A673 (cell line): ENCODE results near the gene CEP63. TPM values are rescaled to one million over a fixed set of nuclear protein-coding genes. Genes with fewer than 3 reads are reported as not detected.

Experiments used
- BruUV-seq: library from RNA; stranded (reverse); fragments of 400-500 nt; replicated peaks from 2 replicates; lab custom pipeline; 2021; lab: Mats Ljungman, UMichigan
- CTCF ChIA-PET: fragments of 300-600 bp; sonication (Branson Sonifier 250); formaldehyde crosslinking; loops from one replicate; lab custom pipeline; 2022; ENCODE audit warnings: antibody characterized with exemption; lab: Charles Lee
- POLR2A ChIA-PET: fragments of 300-600 bp; sonication (Branson Sonifier 250); formaldehyde crosslinking; loops from one replicate; lab custom pipeline; 2022; ENCODE audit warnings: antibody characterized with exemption; ENCODE audit not compliant: low non-redundant PET; lab: Charles Lee
- DNase-seq: peaks from one replicate; pipeline ENCODE4 v3.0.0-alpha.2; 2015; ENCODE audit warnings: low spot score
- H3K27ac ChIP-seq: fragments of 200-600 bp; sonication (generic); 2 replicates; pipeline ENCODE4 v1.5.1; 2016; ENCODE audit warnings: mixed run types, low read depth, mild to moderate bottlenecking, mixed read lengths, antibody characterized with exemption, low read length; ENCODE audit not compliant: poor library complexity, severe bottlenecking
- H3K27me3 ChIP-seq: fragments of 200-600 bp; sonication (generic); replicated peaks from 2 replicates; pipeline ENCODE4 v1.6.1; 2017; ENCODE audit warnings: mixed run types, low read depth, mild to moderate bottlenecking, mixed read lengths, antibody characterized with exemption, low read length; ENCODE audit not compliant: insufficient read depth, poor library complexity
- H3K36me3 ChIP-seq: fragments of 200-600 bp; sonication (generic); 2 replicates; pipeline ENCODE4 v1.6.1; 2016; ENCODE audit warnings: mixed run types, mild to moderate bottlenecking, mixed read lengths, antibody characterized with exemption, low read length; ENCODE audit not compliant: insufficient read depth, poor library complexity, severe bottlenecking
- H3K4me1 ChIP-seq: fragments of 200-600 bp; sonication (generic); 2 replicates; pipeline ENCODE4 v1.6.1; 2017; ENCODE audit warnings: mixed run types, mild to moderate bottlenecking, mixed read lengths, antibody characterized with exemption, low read length; ENCODE audit not compliant: insufficient read depth, poor library complexity, severe bottlenecking
- H3K4me3 ChIP-seq: fragments of 200-600 bp; sonication (generic); 2 replicates; pipeline ENCODE4 v1.5.1; 2016; ENCODE audit warnings: low read depth, mixed run types, mild to moderate bottlenecking, mixed read lengths, low read length; ENCODE audit not compliant: poor library complexity, severe bottlenecking
- H3K9me3 ChIP-seq: fragments of 200-600 bp; sonication (generic); 2 replicates; pipeline ENCODE4 v1.6.1; 2016; ENCODE audit warnings: mixed run types, low read depth, mild to moderate bottlenecking, mixed read lengths, antibody characterized with exemption, low read length; ENCODE audit not compliant: poor library complexity, severe bottlenecking
- EZH2 ChIP-seq: fragments of 200-600 bp; sonication (generic); IDR thresholded peaks from 2 replicates; pipeline ENCODE4 v1.6.1; 2017; ENCODE audit warnings: borderline replicate concordance, low read depth, mild to moderate bottlenecking, mixed read lengths, antibody characterized with exemption, low read length; ENCODE audit not compliant: poor library complexity, severe bottlenecking
- intact Hi-C: fragments of 100-400 bp; cut with micrococcal nuclease; formaldehyde crosslinking; loops from one replicate; pipeline ENCODE4 v1.10.0; 2022; ENCODE audit not compliant: unreplicated experiment
- total RNA-seq: library from RNA; stranded (reverse); gene quantifications from 2 replicates; pipeline ENCODE4 v1.2.3, GENCODE V29; 2021
- TF ChIP-seq, protein P1 (sequence below): fragments of 300-800, 200-600 bp; sonication (generic); conservative IDR thresholded peaks from 2 replicates; pipeline ENCODE4 v1.5.1; 2017; ENCODE audit warnings: low read depth, mild to moderate bottlenecking, antibody characterized with exemption, low read length, moderate library complexity, mixed read lengths

Gene CEP63
- total RNA-seq, 1 experiment from 2014 or later = 29.2 TPM

- Histone ChIP-seq H3K4me1 (no peaks in the 10 kb centered on the region), H3K27ac (no peak overlapping the region), H3K9me3 (no peaks in the 10 kb centered on the region), H3K4me3 (no peak overlapping the region), H3K36me3 (no peaks in the 10 kb centered on the region), H3K27me3 (no peaks in the 10 kb centered on the region)
- intact Hi-C loops = no loop called here
- CTCF ChIA-PET = interaction anchor here (0.6 kb wide), 1 partner anchor 220 kb away, joined by 8 read pairs; no protein-coding TSS in a partner anchor
- POLR2A ChIA-PET = no interaction called here
- no TSS peak for BruUV-seq
- TF ChIP-seq, protein P1, sequence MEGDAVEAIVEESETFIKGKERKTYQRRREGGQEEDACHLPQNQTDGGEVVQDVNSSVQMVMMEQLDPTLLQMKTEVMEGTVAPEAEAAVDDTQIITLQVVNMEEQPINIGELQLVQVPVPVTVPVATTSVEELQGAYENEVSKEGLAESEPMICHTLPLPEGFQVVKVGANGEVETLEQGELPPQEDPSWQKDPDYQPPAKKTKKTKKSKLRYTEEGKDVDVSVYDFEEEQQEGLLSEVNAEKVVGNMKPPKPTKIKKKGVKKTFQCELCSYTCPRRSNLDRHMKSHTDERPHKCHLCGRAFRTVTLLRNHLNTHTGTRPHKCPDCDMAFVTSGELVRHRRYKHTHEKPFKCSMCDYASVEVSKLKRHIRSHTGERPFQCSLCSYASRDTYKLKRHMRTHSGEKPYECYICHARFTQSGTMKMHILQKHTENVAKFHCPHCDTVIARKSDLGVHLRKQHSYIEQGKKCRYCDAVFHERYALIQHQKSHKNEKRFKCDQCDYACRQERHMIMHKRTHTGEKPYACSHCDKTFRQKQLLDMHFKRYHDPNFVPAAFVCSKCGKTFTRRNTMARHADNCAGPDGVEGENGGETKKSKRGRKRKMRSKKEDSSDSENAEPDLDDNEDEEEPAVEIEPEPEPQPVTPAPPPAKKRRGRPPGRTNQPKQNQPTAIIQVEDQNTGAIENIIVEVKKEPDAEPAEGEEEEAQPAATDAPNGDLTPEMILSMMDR = no peak
- no peak for TF ChIP-seq EZH2
- no peak for DNase-seq
These were observed 24.9 kb upstream of the CEP63 start for GRCh38 chr3:134460965-134461364.

DNA sequence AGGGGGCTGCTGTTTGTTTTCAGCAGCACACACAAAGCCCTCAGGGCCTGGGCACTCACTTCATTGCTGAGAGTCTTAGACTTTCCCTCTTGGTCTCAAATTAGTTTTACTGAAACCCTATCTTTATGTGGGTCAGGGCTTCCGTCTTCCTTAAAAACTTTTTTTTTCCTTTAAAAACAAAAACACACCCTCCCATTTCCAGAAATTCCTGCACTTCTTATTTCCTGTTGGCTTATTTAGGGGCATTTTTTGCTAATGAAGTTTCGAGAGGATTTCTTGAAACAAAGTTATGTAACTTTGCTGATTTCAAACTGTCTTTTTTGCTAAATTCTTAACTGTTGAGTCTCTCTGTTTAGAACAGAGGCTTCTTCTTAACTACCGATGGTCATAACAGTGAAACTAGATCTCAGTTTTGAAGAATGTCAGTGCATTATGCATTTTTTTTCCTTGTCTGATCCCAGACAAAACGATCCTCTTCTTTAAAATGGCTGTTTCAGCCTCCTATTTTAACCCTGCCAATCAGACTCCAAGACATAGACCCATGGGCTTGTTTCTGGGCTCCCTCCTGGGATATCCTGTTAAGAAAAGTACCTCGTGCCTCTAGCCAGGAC lies 23.4 kb upstream of the CEP63 start:
- Histone ChIP-seq H3K27me3 (no peaks in the 10 kb centered on the region), H3K4me3 (no peak overlapping the region), H3K27ac (no peak overlapping the region), H3K9me3 (no peaks in the 10 kb centered on the region), H3K4me1 (no peaks in the 10 kb centered on the region), H3K36me3 (no peaks in the 10 kb centered on the region)
- POLR2A ChIA-PET = no interaction called here
- intact Hi-C loops = no loop called here
- BruUV-seq = no TSS peak
- CTCF ChIA-PET = no interaction called here
- TF ChIP-seq, protein P1 = no peak
- TF ChIP-seq EZH2 = no peak
- no peak for DNase-seq

GRCh38 chr3:134463676-134464063 lies 22.2 kb upstream of the CEP63 start:
- intact Hi-C loops = no loop called here
- no peak for DNase-seq
- H3K4me3 ChIP-seq = no peak overlapping the region

More at GRCh38 chr3:134463676-134464063, 22.2 kb upstream of the CEP63 start:
- H3K27ac ChIP-seq = no peak overlapping the region
- H3K4me1 ChIP-seq = no peaks in the 10 kb centered on the region
- H3K27me3 ChIP-seq = no peaks in the 10 kb centered on the region
- TF ChIP-seq, protein P1 = no peak
- no peak for TF ChIP-seq EZH2
- CTCF ChIA-PET = no interaction called here
- no peaks in the 10 kb centered on the region for H3K9me3 ChIP-seq
- POLR2A ChIA-PET = no interaction called here
- no TSS peak for BruUV-seq
- H3K36me3 ChIP-seq = no peaks in the 10 kb centered on the region
